HG03135 (cell line): Measurements from ENCODE around the gene CADM1.
A peak's percentile ranks its signal among the peaks of the same experiment; 100 is the strongest.

ENCODE experiments used
- ATAC-seq: cut with Tn5 transposase; IDR thresholded peaks from one replicate; pipeline ENCODE4 v1.9.1; 2021; ENCODE audit warnings: mild to moderate bottlenecking, moderate library complexity; ENCODE audit not compliant: unreplicated experiment

Gene CADM1

DNA sequence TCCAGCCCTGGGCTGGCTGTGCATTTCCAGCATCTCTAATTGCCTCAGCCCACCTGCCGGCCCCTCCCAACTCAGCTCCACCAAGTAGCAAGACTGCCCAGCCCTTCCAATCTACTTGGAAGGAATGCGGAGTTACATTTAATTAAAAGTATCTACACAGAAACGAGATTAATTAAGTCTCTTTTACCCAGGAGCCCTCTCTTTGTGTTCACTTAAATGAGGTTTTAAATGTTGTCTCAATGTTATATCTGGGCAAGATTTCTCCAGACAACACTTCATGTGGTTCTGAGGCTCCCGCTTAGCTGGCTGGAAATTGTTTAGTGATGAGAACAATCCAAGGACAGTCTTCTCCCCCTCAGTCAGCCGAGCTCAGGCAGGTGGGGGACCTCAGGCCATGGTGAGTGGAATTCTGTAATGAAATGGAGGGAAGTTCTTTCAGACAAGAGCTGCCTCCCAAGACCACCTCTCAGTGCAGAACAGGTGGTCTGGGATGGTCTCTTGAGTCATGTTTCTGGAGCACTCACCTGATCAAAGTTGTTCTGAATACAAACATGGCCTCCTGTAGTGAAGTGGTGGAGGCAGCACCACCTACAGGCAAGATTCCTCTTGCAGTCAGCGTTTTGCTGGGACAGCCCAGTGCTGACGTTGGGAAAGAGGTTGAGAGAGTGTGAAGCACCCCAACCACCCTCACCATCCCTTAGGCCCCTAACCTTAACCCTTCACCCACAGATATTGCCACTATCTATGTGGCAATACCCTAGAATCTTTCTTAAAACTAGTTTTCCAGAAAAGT lies 371.6 kb downstream of the CADM1 start:
- ATAC-seq, result no peak

GRCh38 chr11:115129473-115130289 lies 374.5 kb downstream of the CADM1 start:
- no peak for ATAC-seq

- no peak for ATAC-seq
Measured at GRCh38 chr11:115128226-115128625, 376.0 kb downstream of the CADM1 start.

DNA sequence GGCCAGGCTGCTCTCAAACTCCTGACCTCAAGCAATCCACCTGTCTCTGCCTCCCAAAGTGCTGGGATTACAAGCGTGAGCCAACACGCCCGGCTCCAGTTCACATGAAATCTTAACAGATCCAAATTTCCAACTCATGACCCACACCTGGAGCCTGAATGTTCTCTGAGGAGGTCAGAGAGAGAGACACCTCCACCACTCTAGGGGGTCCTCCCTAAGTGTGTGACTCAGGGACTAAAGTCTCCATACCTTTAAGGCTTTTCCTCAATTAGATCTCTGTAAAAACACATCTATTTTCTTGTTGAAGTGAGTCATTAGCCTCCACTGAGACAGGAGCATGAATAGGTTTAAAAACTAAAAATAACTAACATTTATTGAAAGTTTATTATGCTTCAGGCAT lies 376.4 kb downstream of the CADM1 start:
- no peak for ATAC-seq

DNA sequence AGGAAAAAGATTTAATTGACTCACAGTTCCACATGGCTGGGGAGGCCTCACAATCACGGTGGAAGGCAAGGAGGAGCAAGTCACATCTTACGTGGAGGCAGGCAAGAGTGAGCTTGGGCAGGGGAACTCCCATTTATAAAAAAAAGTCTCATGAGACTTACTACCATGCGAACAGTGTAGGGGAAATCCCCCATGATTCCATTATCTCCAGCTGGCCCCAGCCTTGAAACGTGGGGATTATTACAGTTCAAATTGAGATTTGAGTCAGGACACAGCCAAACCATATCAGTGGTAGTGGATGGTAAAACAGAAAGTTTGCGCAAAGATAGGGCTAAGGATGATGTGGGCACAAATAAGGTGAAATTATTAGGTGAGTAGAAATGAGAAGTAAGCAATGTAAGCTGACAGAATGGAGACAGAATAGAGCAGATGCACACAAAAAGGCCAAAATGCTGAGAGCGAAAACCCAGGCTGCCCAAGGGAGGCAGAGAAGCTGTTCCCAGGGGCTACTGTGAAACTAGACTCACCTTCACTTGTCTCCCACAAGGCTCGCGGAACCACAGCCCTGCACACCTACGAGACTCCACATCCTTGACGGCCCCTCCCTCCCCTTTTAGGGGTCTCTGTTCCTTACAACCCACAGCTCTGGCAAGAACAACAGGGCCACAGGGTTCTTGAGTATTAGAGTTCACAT lies 377.6 kb downstream of the CADM1 start:
- ATAC-seq, result peak; percentile 77

GRCh38 chr11:115126092-115126491 lies 378.1 kb downstream of the CADM1 start:
- ATAC-seq, result peak; percentile 15

DNA sequence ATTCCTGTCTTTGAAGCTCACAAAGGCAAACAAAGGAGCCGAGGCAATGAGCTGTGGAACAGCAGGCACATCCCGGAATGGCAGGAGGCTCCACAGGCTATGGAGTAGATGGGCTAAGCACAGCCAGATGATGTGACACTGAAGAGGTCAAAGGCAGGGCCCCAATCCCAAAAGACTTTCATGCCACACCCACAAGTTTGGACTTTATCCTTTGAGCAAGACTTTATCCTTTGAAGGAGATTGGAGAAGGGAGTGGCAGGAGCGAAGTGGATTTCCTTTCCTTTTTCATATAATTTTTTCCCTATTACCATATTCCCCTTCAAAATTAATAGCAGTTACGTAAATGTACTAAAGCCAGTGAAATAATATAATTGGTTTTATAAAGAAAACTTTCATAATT lies 379.4 kb downstream of the CADM1 start:
- no peak for ATAC-seq

DNA sequence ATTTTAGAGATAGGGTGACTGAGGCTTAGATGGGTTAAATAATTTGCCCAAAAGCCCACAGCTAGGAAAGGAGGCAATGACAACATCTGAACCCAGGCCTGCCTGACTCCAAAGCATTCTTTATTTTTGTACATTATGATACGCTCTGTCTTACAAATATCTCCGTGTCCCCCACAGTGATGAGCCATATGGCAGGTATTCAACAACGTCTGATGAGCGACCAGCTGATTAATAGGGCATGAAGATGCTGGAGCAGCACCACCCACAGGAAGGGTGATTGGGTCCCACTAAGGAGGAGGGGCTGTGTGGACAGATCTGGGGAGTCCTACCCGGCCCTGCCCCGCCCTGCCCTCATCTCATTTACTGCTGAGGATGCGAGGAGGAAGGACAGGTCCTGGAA lies 380.6 kb downstream of the CADM1 start:
- ATAC-seq, result no peak

DNA sequence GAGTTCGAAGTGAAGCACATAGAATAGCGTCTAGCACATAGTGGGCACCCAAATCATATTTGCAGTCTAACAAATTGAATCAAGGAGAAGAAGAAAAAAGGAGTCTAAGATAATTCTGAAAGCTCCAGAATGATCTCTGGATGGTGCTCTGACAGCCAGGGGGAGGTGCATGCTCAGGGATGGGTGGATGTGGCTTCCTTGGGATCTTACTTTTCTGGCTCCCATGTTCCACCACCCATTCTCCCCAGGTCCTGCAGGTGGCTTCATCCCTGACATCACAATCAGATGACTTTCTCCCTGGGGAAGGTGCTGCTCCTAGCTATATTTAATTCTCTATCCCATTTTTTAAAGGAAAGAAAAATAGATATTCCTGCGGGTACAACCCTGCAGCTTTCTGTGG lies 381.9 kb downstream of the CADM1 start:
- no peak for ATAC-seq
